Heart right ventricle (tissue), 16 donors: Measurements from ENCODE around the gene LZTS3. TPM values are rescaled to one million over a fixed set of nuclear protein-coding genes. Genes with fewer than 3 reads are reported as not detected.
"Not testable (repeated sequence)": the region's sequence is repeated elsewhere in the genome, so short reads cannot be mapped to it uniquely, and the experiment has no call there.

Experiments
- ATAC-seq, 8 donors: fragments of 200-7000 bp; cut with Tn5 transposase; one replicate each; pipeline ENCODE4 v1.9.1; 2020; ENCODE audit warnings: mild to moderate bottlenecking in 8 of 8, moderate library complexity in 8 of 8, moderate number of reproducible peaks in 1 of 8
- DNase-seq, 2 donors: peaks; one replicate each; pipeline ENCODE4 v3.0.0-alpha.2; 2020
- H3K27ac ChIP-seq, 10 donors: fragments of 200-600 bp; sonication (generic) in 2 of 10; one replicate each; pipeline versions ENCODE4 v1.5.0 to v1.8.0; 2020 to 2022; ENCODE audit warnings: mild to moderate bottlenecking in 3 of 10
- H3K27me3 ChIP-seq, 7 donors: fragments of 200-600 bp; one replicate each; pipeline ENCODE4 v1.8.0; 2021 to 2022; ENCODE audit warnings: mild to moderate bottlenecking in 2 of 7
- H3K36me3 ChIP-seq, 9 donors: fragments of 200-600 bp; sonication (generic) in 1 of 9; one replicate each; pipeline versions ENCODE4 v1.5.0 to v1.8.0; 2020 to 2022; ENCODE audit warnings: mild to moderate bottlenecking in 2 of 9
- H3K4me1 ChIP-seq, 9 donors: fragments of 200-600 bp; sonication (generic) in 1 of 9; one replicate each; pipeline versions ENCODE4 v1.5.0 to v1.8.0; 2020 to 2022; ENCODE audit warnings: mild to moderate bottlenecking in 4 of 9
- H3K4me3 ChIP-seq, 10 donors: fragments of 200-600 bp; sonication (generic) in 2 of 10; one replicate each; pipeline versions ENCODE4 v1.5.0 to v1.8.0; 2020 to 2022; ENCODE audit warnings: mild to moderate bottlenecking in 7 of 10, moderate library complexity in 2 of 10
- H3K9me3 ChIP-seq, 11 donors: fragments of 200-600 bp in 10 of 11; sonication (generic) in 2 of 11; one replicate each; pipeline versions ENCODE4 v1.5.0 to v1.8.0; 2013 to 2022; ENCODE audit warnings: mild to moderate bottlenecking in 2 of 11, control low read depth in 1 of 11, moderate library complexity in 1 of 11
- CTCF ChIP-seq, 9 donors: fragments of 200-600 bp; sonication (generic) in 2 of 9; IDR thresholded peaks; one replicate each; pipeline versions ENCODE4 v1.5.0 to v1.8.0; 2021 to 2022; ENCODE audit warnings: antibody characterized with exemption in 9 of 9, mild to moderate bottlenecking in 5 of 9, moderate library complexity in 1 of 9
- WGBS, 2 donors: extraction: QIAGEN DNeasy Blood & Tissue Kit; methylation state at CpG; one replicate each; pipeline ENCODE4 v1.1.7; 2013; ENCODE audit warnings: inconsistent platforms in 1 of 2; 5-methylcytosine and 5-hydroxymethylcytosine counted together
- intact Hi-C, 10 donors: fragments of 100-400 bp; cut with DNase I; formaldehyde crosslinking; loops; one replicate each; pipeline versions ENCODE4 v1.11.1 to v1.14.2; 2022
- polyA plus RNA-seq, 2 donors: library from polyadenylated mRNA; stranded (reverse); fragments of 200-250 nt; gene quantifications; one replicate each; pipeline ENCODE4 v1.2.3, GENCODE V29; 2013
- total RNA-seq, 10 donors: library from RNA; stranded (reverse); fragmentation: NEBNext Ultra II Directional in 3 of 10; extraction: Animal tissue kit (Norgen Biotek cat#: 25700) in 3 of 10; gene quantifications; one replicate each; pipeline versions ENCODE4 v1.2.1 to v1.2.4, GENCODE V29; 2021 to 2023
- donor health status: Arrhythmogenic right ventricular cardiomyopathy.
- donor health status: ischemic (EF 13 %, LVEDD 7.1; RV severe dilation, severe dysfunction).
- donor health status: healthy with polysubstance abuse.
- donor health status: DM: no; HTN: yes; CAD: no.
- donor health status: DM: no; HTN: no; CAD: no.
- donor health status: ischemic (EF 25% LVEDD 6.9; RV normal size, moderate dysfunction).
- donor health status: ischemic (EF 25% LVEDD 5.7; RV mildly dilated, moderate dysfunction).
- donor health status: healthy.
- donor health status: DM: yes; HTN: yes; CAD: no.
- donor health status: Ischemic cardiomyopathy.
- donor health status: ischemic (EF 35%, LVEDD 5.7; RV mildly dilated, moderate dysfunction).
- donor health status: nonischemic (EF 11% LVEDD 7.7; RV severe dilation, severe dysfunction).
- donor health status: DM: yes; HTN: yes; CAD: no.
- donor health status: PGD.
- donor health status: ischemic (EF 29% LVEDD 5.4; RV normal size, mild dysfunction).
- donor health status: nonischemic (EF 23%, LVEDD 6.1; RV moderate dilation, normal function).

The LZTS3 gene
- total and polyA plus RNA-seq, 12 donors = 7.1 to 27.0 (median 9.5) TPM

- intact Hi-C loops = no loop called here
- DNase-seq (no peak), ATAC-seq (no peak)
- Histone ChIP-seq H3K4me1 (peaks cover 0 to 17% (median 4%) of the 10 kb centered on the region in 9 donors), H3K9me3 (peaks cover 0 to 10% (median 0%) of the 10 kb centered on the region in 11 donors), H3K4me3 (no peak overlapping the region), H3K27ac (no peak overlapping the region), H3K27me3 (no peaks in the 10 kb centered on the region), H3K36me3 (peaks cover 0 to 18% (median 9%) of the 10 kb centered on the region in 9 donors)
- TF ChIP-seq CTCF (IDR thresholded peaks at IDR 0.05) = no peak
- WGBS, 2 donors = 97 to 100% methylated on average over 1 of the region's 1 CpG
These were observed 46.9 kb downstream of the LZTS3 start for GRCh38 chr20:3126527-3126859.

GRCh38 chr20:3125776-3126526 is 47.4 kb downstream of the LZTS3 start:
- WGBS, 2 donors = 82 to 87% methylated on average over 23 to 25 of the region's 25 CpGs
- Histone ChIP-seq H3K36me3 (peaks cover 0 to 23% (median 10%) of the 10 kb centered on the region in 9 donors), H3K9me3 (peaks cover 0 to 10% (median 0%) of the 10 kb centered on the region in 11 donors), H3K4me1 (peaks cover 0 to 17% (median 6%) of the 10 kb centered on the region in 9 donors)
- DNase-seq, H3K27me3 ChIP-seq, H3K27ac ChIP-seq, intact Hi-C loops, ATAC-seq, H3K4me3 ChIP-seq: not testable (repeated sequence)

GRCh38 chr20:3124773-3125560 is 48.4 kb downstream of the LZTS3 start:
- Histone ChIP-seq H3K4me1 (peaks cover 0 to 17% (median 6%) of the 10 kb centered on the region in 9 donors), H3K9me3 (peaks cover 0 to 10% (median 0%) of the 10 kb centered on the region in 11 donors), H3K36me3 (peaks cover 0 to 33% (median 10%) of the 10 kb centered on the region in 9 donors)
- H3K27ac ChIP-seq, H3K4me3 ChIP-seq, H3K27me3 ChIP-seq, ATAC-seq, DNase-seq, intact Hi-C loops: not testable (repeated sequence)
- WGBS, 2 donors = 98% methylated on average over 41 of the region's 41 CpGs

- ATAC-seq, H3K27ac ChIP-seq, DNase-seq, H3K27me3 ChIP-seq, H3K4me3 ChIP-seq, intact Hi-C loops: not testable (repeated sequence)
- peaks cover 0 to 10% (median 0%) of the 10 kb centered on the region in 11 donors for H3K9me3 ChIP-seq
- H3K36me3 ChIP-seq = peaks cover 0 to 40% (median 10%) of the 10 kb centered on the region in 9 donors
- peaks cover 0 to 17% (median 6%) of the 10 kb centered on the region in 9 donors for H3K4me1 ChIP-seq
- 98% methylated on average over 12 to 14 of the region's 18 CpGs for WGBS, 2 donors
These were observed 49.2 kb downstream of the LZTS3 start for GRCh38 chr20:3124163-3124562.

- Histone ChIP-seq H3K27ac (no peak overlapping the region), H3K4me1 (peaks cover 0 to 15% (median 6%) of the 10 kb centered on the region in 9 donors), H3K36me3 (peaks cover 0 to 40% (median 10%) of the 10 kb centered on the region in 9 donors), H3K4me3 (no peak overlapping the region), H3K27me3 (no peaks in the 10 kb centered on the region), H3K9me3 (peaks cover 0 to 10% (median 0%) of the 10 kb centered on the region in 11 donors)
- DNase-seq (no peak), ATAC-seq (no peak)
- intact Hi-C loops = no loop called here
- TF ChIP-seq CTCF (IDR thresholded peaks at IDR 0.05) = no peak
- 84 to 92% methylated on average over 1 of the region's 1 CpG for WGBS, 2 donors
These were observed 49.8 kb downstream of the LZTS3 start for GRCh38 chr20:3123542-3123941.
